ENCODE results near the gene GPR4.
A peak's percentile ranks its signal among the peaks of the same experiment; 100 is the strongest.
"Not testable (repeated sequence)": the region's sequence is repeated elsewhere in the genome, so short reads cannot be mapped to it uniquely, and the experiment has no call there.

Gene GPR4

GRCh38 chr19:45621976-45622503 lies 20.0 kb upstream of the GPR4 start:
- no peak for DNase-seq

DNA sequence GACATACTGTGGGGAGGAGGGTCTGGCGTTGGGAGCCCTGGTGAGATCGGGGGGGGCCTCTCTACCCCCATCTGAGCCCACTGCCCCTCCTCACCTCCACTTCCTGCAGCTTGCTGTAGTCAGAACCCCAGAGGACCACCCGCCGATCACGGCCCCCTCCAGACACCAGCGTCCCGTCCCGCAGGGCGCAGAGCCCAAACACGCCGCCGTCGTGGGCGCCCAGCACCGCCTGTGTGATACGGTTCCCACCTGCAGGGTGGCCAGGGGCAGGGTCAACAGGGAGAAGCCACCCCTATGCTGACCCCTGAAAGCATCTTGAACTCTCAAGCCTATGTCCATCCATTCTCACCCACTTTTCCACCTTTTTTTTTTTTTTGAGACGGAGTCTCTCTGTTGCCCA lies 19.4 kb upstream of the GPR4 start:
- no peak for DNase-seq

- no peak for DNase-seq
Observed at GRCh38 chr19:45616704-45617017, 14.6 kb upstream of the GPR4 start.

DNA sequence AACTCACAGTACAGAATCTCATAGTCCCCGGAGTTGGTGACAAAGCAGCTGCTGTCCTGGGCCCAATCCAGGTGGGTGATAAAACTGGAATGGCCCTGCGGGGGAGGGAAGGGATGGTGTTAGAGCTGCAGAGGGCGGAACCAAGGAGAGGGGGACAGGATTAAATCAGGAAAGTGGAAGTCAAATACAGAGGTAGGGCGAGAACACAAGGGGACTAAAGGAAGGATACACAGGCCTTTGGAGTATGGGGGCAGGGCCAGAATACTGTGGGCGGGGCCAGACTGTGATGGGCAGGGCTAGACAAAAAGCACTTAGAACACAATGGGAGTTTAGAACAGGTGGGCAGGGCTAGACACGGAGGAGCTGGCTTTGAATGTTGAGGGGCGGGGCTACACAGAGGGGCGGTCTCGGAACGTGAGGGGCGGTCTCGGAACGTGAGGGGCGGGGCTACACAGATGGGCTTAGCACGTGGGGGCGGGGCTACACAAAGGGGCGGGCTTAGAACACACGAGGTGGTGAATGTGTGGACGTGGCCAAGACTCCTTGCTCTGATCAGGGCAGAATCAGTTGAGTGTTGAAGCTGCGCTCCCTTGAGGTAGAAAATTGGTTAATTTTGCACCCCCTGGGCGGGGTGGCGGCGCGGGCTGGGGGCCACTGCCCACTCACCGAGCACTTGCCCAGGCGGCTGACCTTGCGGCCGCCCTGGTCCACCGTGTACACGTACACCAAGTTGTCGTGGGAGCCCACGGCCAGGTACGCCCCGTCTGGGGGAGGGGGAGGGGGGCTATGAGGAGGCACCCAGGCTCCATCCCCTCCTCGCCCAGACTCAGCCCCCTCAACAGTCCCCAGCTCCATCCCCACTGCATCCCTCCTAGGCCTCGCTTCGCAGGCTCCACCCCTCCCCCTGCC lies 14.0 kb upstream of the GPR4 start:
- peak; percentile 97 for DNase-seq

GRCh38 chr19:45615056-45615455 lies 13.0 kb upstream of the GPR4 start:
- DNase-seq = not testable (repeated sequence)

DNA sequence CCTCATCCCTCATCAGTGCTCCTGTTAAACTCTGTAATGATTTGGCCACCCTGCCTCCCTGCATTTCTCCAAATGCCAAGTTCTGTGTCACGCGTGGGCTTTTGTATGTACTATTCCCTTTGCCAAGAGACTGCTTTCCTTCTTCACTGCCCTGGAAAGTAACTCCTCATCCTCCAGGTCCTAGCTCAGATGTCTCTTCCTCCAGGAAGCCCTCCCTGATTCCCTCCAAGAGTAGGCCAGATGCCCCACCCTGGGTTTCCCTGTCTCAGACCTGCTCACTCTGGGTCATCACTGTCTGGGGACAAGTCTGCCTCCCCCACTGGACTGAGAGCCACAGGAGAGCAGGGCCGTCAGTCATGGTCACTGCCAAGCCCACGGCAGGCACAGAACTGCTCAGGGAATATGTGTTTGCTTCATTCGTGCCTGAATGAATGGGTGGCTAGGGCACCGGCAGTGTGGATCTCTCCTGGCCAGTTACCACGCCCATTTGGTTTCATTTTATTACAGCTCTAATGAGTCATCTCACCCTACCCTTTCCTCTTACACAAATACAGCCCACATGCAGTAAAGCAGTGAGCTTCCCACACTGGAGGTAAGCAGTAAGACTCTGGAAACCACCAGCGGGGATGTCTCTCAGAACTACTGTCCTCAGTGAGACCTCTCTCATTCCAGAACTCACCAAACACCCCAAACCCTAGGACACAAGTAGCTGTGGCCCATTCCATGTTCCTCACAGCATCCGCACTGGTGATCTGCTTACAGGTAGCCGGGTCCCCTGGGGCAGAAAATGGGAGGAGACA lies 12.1 kb upstream of the GPR4 start:
- peak; percentile 64 for DNase-seq

- no peak for DNase-seq
Observed at GRCh38 chr19:45608948-45609347, 6.9 kb upstream of the GPR4 start.

GRCh38 chr19:45607071-45608029 lies 5.3 kb upstream of the GPR4 start:
- peak; percentile 67 for DNase-seq

GRCh38 chr19:45601115-45601514 lies 897 bp downstream of the GPR4 start:
- no peak for DNase-seq

GRCh38 chr19:45600340-45600885 lies 1.6 kb downstream of the GPR4 start:
- no peak for DNase-seq

DNA sequence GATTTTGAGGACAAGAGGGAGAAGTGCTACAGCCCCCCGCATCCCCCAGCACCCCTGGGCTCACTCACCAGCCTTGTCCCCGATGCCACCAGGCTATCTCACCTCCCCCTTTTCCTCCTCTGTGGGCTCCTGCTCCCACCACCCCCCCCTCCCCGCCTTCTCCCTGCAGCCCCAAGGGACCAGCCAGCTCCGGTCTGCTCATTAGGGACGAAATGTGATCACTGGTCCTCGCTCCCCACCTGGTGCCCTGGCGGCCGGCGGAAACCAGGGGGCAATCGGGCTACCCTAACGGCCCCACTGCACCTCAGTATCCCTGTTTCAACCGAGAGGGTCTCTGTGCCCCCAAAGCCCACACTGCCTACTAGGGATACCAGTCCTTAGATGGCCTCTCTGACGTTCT lies 2.7 kb downstream of the GPR4 start:
- DNase-seq = no peak

- DNase-seq = peak; percentile 44
Observed at GRCh38 chr19:45598267-45599001, 3.6 kb downstream of the GPR4 start.

- DNase-seq = no peak
Observed at GRCh38 chr19:45597425-45598111, 4.4 kb downstream of the GPR4 start.

GRCh38 chr19:45595814-45596213 lies 6.2 kb downstream of the GPR4 start:
- DNase-seq = no peak

DNA sequence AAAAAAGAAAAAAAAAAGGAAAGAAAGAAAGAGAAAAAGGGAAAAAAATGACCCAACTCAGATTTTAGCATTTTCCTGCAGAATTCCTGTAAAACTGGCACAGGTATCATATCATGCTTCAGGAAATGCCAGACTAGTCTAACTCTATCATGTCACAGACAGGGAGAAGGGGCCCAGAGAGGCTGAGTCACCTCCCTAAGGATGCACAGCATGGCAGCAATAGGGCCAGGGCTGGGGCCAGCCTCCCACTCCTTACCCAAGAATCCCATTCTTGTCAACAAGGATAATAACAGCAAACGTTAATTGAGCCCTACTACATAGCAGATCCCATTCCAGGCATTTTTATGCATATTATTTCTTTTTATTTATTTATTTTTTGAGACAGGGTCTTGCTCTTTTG lies 8.5 kb downstream of the GPR4 start:
- no peak for DNase-seq

- no peak for DNase-seq
Observed at GRCh38 chr19:45592366-45592765, 9.6 kb downstream of the GPR4 start.

GRCh38 chr19:45591638-45592005 lies 10.4 kb downstream of the GPR4 start:
- no peak for DNase-seq

DNA sequence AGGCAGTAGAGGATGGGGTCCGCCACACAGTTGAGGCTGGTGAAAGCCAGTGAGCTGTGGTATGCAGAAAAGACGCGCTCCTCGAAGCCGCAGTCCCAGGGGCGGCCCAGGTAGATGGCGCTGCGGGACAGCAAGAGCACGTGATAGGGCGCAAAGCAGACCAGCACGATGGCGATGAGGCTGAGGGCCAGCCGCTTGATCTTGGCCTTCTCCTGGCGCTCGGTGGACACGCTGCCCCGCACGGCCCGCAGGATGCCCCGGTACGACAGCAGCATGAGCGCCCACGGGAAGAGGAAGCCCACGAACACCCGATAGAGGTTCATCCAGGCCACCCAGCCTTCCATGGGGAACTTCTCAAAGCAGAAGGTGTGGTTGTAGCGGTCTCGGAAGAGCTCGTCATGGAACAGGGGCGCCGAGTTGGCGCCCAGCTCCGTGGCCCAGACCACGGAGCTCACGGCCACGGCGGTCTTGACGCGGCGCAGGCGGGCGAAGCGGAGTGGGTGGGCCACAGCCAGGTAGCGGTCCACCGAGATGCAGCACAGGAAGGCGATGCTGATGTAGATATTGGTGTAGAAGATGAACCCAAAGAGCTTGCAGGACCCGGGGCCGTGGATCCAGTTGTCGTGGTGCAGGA lies 10.9 kb downstream of the GPR4 start:
- DNase-seq = peak; percentile 76

- no peak for DNase-seq
Observed at GRCh38 chr19:45590300-45591003, 11.6 kb downstream of the GPR4 start.

DNA sequence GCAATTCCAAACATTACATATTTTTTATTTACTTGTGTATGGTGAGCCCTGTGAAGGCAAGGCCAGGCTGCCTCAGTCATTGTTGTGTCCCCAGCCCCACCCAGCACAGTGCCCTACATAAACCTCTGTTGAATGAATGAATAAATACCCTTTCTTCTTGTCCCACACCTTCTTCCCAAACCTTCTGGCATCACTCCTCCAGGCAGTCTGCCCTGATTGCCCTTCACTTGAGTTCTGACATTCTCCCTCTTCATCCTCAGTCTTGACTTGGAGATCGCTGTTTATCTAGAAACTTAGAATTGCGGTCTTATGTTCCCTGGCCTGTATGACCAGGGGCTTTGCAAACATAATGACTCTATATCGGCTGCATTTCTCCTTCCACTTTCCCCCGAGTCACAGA lies 12.2 kb downstream of the GPR4 start:
- no peak for DNase-seq

Data from hematopoietic multipotent progenitor cell treated with erythropoietin and hydrocortisone succinate and interleukin-3 and kit ligand, for 4 days (in vitro differentiated cells).